HG02798 (cell line): Measurements from ENCODE around the gene RASSF5.
"Not testable (repeated sequence)": the region's sequence is repeated elsewhere in the genome, so short reads cannot be mapped to it uniquely, and the experiment has no call there.

Experiments
- ATAC-seq: cut with Tn5 transposase; IDR thresholded peaks from one replicate; pipeline ENCODE4 v1.9.1; 2021; ENCODE audit warnings: mild to moderate bottlenecking; ENCODE audit not compliant: unreplicated experiment, poor library complexity

RASSF5 gene

GRCh38 chr1:206472886-206473285 is 34.4 kb upstream of the RASSF5 start:
- ATAC-seq, result no peak

- ATAC-seq, result no peak
Observed at GRCh38 chr1:206476058-206476457, 31.3 kb upstream of the RASSF5 start.

GRCh38 chr1:206476591-206476990 is 30.7 kb upstream of the RASSF5 start:
- ATAC-seq, result no peak

DNA sequence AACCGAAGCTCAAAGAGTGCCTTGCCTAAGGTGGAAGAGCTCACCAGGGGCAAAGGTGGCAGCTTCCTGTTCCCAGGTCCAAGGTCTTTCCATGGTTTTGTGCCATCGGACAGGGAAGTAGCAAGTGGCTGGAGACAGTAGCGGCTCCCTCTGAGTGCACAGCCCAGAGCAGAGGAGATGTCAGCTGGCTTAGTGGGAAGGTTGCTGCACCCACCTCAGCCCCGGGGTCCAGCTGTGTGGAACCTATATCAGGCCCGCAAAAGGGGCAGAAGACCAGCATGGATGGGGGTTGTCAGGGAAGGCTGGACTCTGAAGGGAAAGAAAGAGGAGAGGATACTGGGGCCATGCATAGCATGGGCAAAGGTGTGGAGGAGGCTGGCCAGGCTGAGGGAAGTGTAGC is 30.2 kb upstream of the RASSF5 start:
- no peak for ATAC-seq

DNA sequence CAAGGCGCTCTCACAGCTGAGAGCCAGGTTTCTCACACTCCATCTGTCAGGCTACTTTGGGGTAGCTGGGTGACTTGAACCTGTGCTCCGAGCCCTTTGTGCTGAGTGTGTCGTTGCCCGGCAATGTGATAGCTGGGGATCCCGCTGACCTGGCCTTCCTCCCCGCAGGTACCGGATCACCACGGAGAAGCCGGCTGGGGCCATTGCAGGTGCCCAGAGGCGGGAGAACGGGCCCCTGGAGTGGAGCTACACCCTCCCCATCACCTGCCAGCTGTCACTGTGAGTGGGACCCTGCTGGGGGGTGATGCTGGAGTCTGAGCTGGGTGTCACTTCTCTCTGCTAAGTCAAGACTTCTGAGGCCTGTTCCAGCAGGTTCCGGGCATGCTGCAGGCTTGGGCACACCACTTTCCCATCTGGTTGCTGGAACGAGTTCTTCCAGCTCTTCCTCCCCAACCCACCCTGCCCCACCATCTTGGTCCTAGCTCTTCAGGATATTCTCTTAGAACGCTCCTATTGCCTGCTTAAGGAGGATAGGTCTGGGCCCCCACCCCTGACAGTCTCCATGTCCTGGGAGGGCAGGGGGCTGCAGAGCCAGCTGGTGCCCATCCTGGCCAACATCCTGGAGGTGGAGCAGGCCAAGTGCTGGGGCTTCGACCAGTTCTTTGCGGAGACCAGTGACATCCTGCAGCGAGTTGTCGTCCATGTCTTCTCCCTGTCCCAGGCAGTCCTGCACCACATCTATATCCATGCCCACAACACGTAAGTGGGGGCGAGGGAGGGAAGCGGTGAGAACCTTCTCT is 29.6 kb upstream of the RASSF5 start:
- no peak for ATAC-seq

- no peak for ATAC-seq
Observed at GRCh38 chr1:206478746-206479145, 28.6 kb upstream of the RASSF5 start.

DNA sequence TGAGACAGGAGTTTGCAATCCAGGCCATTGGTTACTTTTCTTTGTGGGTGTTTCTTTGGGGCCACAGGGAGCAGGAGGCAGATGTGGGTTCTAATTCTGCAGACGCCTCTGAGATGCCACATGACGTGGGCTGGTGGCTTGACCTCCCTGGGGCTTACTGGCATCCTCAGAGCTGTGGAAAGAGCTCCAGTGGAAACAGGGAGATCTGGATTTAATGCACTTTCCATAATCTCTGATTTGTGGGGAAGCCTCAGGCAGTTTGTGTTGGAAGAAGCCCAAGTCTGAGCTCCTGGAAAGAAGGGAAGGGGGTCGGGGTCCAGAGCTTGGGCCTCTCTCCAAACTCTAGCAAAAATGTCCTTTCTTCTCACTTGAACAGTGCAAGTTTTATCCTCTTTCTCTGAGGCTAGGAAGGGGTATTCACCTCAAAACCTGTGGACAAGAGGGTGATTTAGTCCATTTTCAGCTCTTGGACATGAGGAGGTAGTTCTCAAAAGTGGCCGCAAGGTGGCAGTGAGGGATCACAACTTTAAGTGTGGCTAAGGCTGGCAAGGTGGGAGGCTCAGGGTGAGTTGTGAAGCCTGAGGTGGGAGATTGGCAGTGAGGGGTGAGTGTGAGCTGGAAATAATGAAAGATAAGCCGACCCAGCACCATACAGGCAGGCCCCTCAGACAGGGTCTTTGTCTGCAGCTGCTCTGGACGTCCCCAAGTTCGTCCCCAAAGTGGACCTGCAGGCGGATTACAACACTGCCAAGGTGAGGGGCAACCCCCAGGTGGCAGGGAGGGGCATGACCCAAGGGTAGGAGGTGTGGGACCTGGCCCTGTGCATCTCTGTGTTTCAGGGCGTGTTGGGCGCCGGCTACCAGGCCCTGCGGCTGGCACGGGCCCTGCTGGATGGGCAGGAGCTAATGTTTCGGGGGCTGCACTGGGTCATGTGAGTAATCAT is 27.9 kb upstream of the RASSF5 start:
- no peak for ATAC-seq

DNA sequence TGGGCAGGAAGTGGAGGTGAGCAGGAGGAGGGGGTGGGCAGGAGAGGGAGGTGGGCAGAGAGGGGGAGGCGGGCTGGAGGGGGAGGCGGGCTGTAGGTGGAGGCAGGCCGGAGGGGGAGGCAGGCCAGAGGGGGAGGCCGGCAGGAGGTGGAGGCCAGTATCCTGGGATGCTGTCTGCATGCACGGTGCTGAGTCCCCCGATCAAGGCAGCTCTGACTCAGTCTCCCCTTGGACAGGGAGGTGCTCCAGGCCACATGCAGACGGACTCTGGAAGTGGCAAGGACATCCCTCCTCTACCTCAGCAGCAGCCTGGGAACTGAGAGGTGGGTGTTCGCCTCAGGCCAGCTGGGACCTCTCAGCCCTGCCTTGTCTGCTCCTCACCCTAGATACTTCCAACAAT is 27.1 kb upstream of the RASSF5 start:
- no peak for ATAC-seq

DNA sequence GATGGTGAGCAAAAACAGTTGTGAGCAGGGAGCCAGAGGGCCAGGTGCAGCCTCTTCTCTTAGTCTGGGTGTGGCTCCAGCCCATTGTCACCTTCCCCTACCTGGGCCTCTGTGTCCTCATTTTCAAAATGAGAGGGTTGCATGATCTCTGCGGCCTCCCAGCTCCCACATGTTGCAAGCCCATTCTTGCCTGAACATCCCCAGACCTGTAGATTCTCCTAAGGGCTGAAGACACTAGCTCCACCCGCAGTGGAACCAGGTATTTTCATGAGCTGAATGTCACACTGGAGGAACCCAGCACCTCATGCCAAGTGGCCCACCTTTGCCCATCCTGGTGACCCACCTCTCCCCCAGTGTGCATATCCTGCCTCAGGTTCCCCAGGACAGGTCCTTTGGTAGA is 24.7 kb upstream of the RASSF5 start:
- ATAC-seq, result no peak

GRCh38 chr1:206483864-206484263 is 23.5 kb upstream of the RASSF5 start:
- ATAC-seq, result not testable (repeated sequence)

DNA sequence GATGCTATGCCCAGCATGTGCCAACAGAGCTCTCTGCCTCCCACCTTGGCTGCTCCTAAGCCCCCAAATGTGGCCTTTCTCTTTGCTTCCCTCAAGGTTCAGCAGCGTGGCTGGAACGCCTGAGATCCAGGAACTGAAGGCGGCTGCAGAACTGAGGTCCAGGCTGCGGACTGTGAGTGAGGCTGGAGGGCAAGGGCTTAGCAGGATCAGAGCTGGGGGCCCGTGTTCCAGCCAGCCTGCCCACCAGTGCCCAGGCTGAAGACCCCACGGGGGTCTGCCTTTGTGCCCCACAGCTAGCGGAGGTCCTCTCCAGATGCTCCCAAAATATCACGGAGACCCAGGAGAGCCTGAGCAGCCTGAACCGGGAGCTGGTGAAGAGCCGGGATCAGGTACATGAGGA is 22.4 kb upstream of the RASSF5 start:
- ATAC-seq, result no peak

DNA sequence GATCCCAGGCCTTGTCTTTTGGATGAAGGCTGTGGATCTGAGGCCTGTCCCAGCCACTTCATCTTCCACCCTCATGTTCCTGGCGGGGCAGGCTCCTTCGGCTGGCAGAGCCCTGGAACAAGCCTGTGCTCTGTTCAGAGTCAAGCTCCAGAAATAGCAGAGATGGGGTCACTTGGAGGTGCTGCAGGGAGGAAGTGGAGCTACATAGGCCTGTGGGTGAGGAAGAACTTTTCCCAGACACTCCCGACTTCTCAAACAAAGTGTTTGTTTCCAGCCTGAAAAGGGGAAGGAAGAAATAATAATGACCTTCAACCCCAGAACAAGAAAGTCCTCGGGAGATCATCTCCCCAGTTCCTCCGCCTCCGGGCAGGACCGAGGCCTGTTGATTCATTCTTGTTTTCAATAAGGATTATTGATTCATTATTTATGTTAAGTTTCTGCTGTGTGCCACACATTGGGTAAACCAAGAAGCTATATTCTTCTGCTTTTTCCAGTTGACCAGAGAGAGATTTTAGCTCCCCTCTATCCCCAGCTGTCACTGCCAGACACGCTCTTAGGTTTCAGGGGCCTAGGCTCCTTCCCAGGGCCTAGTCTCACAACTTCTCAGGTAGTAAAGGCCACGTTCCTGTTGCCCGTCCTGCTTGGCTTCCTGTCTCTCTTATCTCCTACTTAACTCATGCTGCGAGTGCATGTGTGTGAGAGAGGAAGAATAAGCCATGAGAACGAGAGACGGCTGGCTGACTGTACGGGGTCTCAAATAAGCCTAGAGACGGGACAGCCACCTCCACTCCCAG is 20.1 kb upstream of the RASSF5 start:
- ATAC-seq, result no peak

DNA sequence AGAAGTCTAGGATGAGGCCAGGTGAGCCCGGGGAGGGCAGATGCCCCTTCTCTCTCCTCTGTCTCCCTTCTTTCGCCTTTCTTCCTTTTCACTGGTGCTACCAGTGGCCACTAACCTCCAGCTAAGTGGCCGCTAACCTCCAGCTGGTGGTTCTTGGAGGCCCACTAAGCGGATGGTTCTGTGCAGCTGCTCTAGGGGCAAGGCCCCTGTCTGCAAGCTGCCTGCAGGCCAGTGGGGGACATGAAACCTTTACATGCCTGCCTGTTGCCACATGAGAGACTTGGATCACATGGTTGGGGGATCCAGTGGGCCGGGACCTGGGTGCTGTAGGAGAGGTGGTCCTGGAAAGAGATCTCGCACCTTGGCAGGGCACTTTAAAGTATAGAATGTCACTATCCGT is 19.4 kb upstream of the RASSF5 start:
- ATAC-seq, result no peak

DNA sequence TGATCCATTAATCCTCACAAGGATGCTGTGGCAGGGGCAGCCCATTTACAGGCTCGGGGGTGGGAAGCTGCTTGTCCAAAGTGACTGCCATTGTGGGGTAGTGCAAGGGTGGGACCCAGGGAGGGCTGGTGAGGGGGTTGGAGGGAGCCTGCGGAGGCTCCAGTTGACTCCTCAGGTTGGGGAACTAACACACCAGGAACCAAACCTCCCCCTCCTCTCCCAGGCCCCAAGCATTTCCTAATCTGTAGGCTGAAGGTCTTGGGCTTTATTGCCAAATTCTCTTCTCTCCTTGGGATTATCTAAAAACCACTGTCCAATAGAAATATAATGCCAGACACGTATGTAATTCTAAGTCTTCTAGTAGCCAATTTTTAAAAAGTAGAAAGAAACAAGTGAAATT is 18.9 kb upstream of the RASSF5 start:
- no peak for ATAC-seq

GRCh38 chr1:206489980-206490770 is 17.2 kb upstream of the RASSF5 start:
- ATAC-seq, result peak; percentile 77

DNA sequence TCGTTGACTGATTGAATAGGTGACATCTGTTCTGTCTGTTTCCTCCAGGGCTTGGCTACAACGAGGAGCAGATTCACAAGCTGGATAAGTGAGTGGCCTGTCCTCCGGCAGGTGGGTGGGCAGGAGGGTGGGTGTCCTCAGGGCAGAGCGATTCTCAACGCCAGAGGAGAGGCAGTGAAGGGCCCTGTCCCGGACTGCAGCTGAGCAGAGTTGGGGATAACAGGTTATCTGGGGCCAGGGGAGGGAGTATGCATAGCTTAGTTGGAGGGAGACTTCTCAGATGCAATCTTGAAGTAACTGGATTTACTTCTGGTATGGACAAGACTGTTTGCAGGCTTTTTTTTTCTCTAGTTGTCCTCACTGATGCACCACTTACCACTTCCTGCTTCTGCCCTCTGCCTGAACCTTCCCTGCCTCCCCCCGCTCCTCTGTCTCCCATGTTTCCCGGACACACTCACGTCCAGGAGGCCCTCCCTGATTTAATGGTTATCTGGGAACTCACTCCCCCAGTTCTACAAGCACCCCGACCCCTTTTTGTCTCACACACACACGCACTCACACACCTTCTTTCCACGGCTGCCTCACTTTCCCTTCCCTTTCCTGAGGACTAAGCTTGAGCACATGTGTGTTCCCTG is 16.4 kb upstream of the RASSF5 start:
- ATAC-seq, result no peak

DNA sequence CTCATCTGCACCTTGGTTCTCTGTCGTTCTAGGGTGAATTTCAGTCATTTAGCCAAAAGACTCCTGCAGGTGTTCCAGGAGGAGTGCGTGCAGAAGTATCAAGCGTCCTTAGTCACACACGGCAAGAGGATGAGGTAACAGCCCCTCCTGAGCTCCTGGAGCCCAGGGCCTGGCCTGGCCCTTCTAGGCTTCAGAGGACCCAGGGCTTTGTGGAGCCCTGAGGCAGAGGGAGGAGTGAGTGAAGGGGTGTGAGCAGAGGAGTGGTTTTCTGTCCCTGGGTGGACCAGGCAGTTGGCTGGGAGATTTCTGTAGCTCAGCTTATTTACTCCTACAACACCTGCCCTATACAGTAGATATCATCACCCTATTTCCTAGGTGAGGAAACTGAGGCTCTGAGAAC is 15.7 kb upstream of the RASSF5 start:
- ATAC-seq, result no peak

DNA sequence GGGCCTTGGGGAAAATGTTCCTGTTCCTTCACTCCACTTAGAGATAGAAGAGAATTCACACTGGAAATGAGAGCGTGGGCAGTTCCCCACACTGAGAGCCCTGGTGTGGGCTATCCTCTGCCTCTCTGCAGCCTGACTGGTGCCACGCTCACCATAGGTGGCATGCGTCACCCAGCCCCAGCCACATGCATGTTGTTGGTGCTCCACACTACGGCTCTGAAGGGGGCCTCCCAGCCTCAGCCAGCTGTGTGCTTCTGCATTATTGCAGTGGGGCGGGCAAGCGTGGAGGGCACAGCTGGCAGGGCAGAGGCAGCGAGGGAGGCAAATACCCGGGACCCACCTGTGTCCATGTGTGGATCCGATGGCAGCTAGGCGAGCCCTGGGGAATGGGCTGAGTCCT is 14.7 kb upstream of the RASSF5 start:
- no peak for ATAC-seq

DNA sequence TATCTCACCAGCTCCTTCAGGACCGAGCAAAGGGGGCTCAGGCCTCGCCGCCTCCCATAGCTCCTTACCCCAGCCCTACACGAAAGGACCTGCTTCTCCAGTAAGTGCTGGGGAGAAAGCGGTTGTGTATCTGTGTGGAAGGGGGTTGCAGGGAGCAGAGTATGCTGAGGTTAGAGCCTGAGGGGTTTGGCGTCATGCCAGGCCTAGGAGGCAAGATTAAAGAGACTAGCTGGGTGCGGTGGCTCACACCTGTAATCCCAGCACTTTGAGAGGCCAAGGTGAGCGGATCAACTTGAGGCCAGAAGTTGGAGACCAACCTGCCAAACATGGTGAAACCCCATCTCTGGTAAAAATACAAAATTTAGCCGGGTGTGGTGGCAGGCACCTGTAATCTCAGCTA is 14.1 kb upstream of the RASSF5 start:
- ATAC-seq, result no peak
